Smooth muscle cell (in vitro differentiated cells): ENCODE measurements around the gene POLD4. TPM values are rescaled to one million over a fixed set of nuclear protein-coding genes. Genes with fewer than 3 reads are reported as not detected.

Source experiments
- DNase-seq: peaks from one replicate; lab custom pipeline; 2025; ENCODE audit not compliant: unreplicated experiment; lab: John Stamatoyannopoulos, UW
- H2AFZ ChIP-seq: fragments of 200-600 bp; sonication (generic); 2 replicates; pipeline ENCODE4 v1.6.0; 2016; ENCODE audit warnings: antibody characterized with exemption, low read depth, mild to moderate bottlenecking
- H3F3A ChIP-seq: fragments of 200-600 bp; sonication (generic); 2 replicates; pipeline ENCODE4 v1.6.0; 2017; ENCODE audit warnings: antibody characterized with exemption, low read depth
- H3K27ac ChIP-seq: fragments of 200-600 bp; sonication (generic); 2 replicates; pipeline ENCODE4 v1.5.1; 2016; ENCODE audit warnings: low read depth, mild to moderate bottlenecking
- H3K27me3 ChIP-seq: fragments of 200-600 bp; sonication (generic); 2 replicates; pipeline ENCODE4 v1.6.1; 2016; ENCODE audit warnings: low read depth, mild to moderate bottlenecking
- H3K36me3 ChIP-seq: fragments of 200-600 bp; sonication (generic); 2 replicates; pipeline ENCODE4 v1.5.1; 2016; ENCODE audit warnings: low read depth
- H3K4me1 ChIP-seq: fragments of 200-600 bp; sonication (generic); 2 replicates; pipeline ENCODE4 v1.5.1; 2016; ENCODE audit warnings: low read depth
- H3K4me2 ChIP-seq: fragments of 200-600 bp; sonication (generic); 2 replicates; pipeline ENCODE4 v1.6.0; 2016; ENCODE audit warnings: mild to moderate bottlenecking
- H3K4me3 ChIP-seq: fragments of 200-600 bp; sonication (generic); 2 replicates; pipeline ENCODE4 v1.5.1; 2016; ENCODE audit warnings: mild to moderate bottlenecking
- H3K79me2 ChIP-seq: fragments of 200-600 bp; sonication (generic); 2 replicates; pipeline ENCODE4 v1.6.0; 2016; ENCODE audit warnings: low read depth, mild to moderate bottlenecking
- H3K9ac ChIP-seq: fragments of 200-600 bp; sonication (generic); 2 replicates; pipeline ENCODE4 v1.6.0; 2016; ENCODE audit warnings: low read depth
- H3K9me3 ChIP-seq: fragments of 200-600 bp; sonication (generic); replicated peaks from 2 replicates; pipeline ENCODE4 v1.5.1; 2016; ENCODE audit warnings: low read depth
- H4K20me1 ChIP-seq: fragments of 200-600 bp; sonication (generic); 2 replicates; pipeline ENCODE4 v1.6.0; 2016; ENCODE audit warnings: low read depth
- CTCF ChIP-seq: fragments of 200-600 bp; sonication (generic); IDR thresholded peaks from 2 replicates; pipeline ENCODE4 v1.5.1; 2017; ENCODE audit warnings: borderline replicate concordance, mild to moderate bottlenecking, antibody characterized with exemption; ENCODE audit not compliant: insufficient read depth, poor library complexity, severe bottlenecking
- WGBS: methylation state at CpG from one replicate; pipeline ENCODE4 v1.1.7; 2016; ENCODE audit warnings: low lambda C conversion rate; 5-methylcytosine and 5-hydroxymethylcytosine counted together
- polyA plus RNA-seq: library from polyadenylated mRNA; unstranded; fragments of >200 nt; fragmentation: Nextera tagmentation; extraction: Ambion mirVana; gene quantifications from 2 replicates; pipeline ENCODE4 v1.2.1, GENCODE V29; 2016
- total RNA-seq: library from RNA; depleted of rRNA; stranded (reverse); fragments of >200 nt; gene quantifications from 2 replicates; pipeline ENCODE4 v1.2.3, GENCODE V29; 2014

The POLD4 gene
- total and polyA plus RNA-seq, 2 experiments from 2014 or later = 61.4 to 113 TPM

DNA sequence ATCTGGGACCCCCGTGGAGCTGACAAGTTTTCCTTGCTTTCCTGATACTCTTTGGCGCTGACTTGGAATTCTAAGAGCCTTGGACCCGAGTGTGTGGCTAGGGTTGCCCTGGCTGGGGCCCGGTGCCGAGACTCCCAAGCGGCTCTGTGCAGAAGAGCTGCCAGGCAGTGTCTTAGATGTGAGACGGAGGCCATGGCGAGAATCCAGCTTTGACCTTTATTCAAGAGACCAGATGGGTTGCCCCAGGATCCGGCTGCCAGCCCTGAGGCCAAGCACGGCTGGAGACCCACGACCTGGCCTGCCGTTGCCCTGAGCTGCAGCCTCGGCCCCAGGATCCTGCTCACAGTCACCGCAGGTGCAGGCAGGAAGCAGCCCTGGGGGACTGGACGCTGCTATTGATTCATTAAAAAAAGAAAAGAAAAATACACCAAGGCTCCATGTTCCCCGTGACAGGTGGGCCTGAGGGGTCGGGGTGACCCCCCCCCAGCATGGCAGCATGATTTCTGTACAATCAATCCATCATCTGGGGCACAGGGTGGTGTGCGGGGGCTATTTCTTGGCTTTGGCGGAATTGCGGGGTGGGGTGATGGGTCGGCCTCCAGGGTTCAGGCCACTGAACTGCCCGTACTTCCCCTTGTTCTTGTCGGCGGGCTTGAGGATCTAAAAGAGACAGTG, 44.8 kb upstream of the POLD4 start:
- Histone ChIP-seq H2AFZ (no peak overlapping the region), H3K36me3 (no peaks in the 10 kb centered on the region), H3K4me2 (no peak overlapping the region), H3K27ac (no peak overlapping the region), H4K20me1 (peaks cover 24% of the 10 kb centered on the region), H3K9ac (no peak overlapping the region), H3K79me2 (peaks cover 22% of the 10 kb centered on the region), H3F3A (no peaks in the 10 kb centered on the region), H3K9me3 (no peaks in the 10 kb centered on the region), H3K4me1 (peaks cover 4% of the 10 kb centered on the region), H3K4me3 (no peak overlapping the region), H3K27me3 (no peaks in the 10 kb centered on the region)
- WGBS = 96% methylated on average over 24 of the region's 24 CpGs
- DNase-seq = no peak
- TF ChIP-seq CTCF = no peak

- Histone ChIP-seq H3K27me3 (no peaks in the 10 kb centered on the region), H3K9ac (no peak overlapping the region), H3K27ac (no peak overlapping the region), H3K4me2 (no peak overlapping the region), H3K4me3 (no peak overlapping the region), H3F3A (no peaks in the 10 kb centered on the region), H2AFZ (no peak overlapping the region), H3K4me1 (peaks cover 7% of the 10 kb centered on the region), H3K79me2 (peaks cover 22% of the 10 kb centered on the region), H4K20me1 (peaks cover 24% of the 10 kb centered on the region), H3K36me3 (no peaks in the 10 kb centered on the region), H3K9me3 (no peaks in the 10 kb centered on the region)
- no peak for TF ChIP-seq CTCF
- DNase-seq = no peak
- 66% methylated on average over 6 of the region's 6 CpGs for WGBS
These were observed 44.2 kb upstream of the POLD4 start for GRCh38 chr11:67397536-67397935.

DNA sequence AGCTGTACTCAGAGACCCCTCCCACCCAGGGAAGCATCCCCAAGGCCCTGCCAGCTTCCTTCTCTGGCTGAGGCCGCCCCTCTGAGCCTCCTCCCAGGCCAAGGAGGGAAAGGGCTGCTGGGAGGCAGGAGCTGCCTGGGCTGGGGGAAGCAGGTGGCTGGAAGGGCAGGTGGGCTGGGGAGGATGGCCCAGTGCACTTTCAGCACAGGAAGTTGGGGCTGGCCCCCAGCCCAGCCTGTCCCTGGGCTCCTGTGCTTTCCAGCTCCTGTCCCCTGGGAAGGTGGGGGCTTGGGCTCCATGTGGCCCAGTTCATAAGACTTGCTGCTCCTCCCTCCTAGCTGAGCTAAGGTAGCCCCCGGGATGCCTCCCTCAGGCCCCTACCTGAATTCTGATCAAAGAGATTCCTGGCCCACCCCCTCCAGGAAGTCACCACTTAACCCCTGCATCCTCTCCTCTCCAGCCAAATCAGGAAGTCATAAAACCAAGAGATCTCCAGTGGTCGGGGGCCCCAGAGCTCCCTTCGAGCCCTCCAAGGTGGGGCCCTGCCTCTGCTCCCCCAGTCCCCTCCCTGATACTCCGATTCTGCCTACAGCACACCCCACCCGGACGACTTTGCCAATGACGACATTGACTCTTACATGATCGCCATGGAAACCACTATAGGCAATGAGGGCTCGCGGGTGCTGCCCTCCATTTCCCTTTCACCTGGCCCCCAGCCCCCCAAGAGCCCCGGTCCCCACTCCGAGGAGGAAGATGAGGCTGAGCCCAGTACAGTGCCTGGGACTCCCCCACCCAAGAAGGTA, 43.4 kb upstream of the POLD4 start:
- H2AFZ ChIP-seq = no peak overlapping the region
- no peak for DNase-seq
- H3K27me3 ChIP-seq = no peaks in the 10 kb centered on the region
- H3K9ac ChIP-seq = no peak overlapping the region
- TF ChIP-seq CTCF = no peak
- H3K79me2 ChIP-seq = peaks cover 22% of the 10 kb centered on the region
- no peaks in the 10 kb centered on the region for H3K36me3 ChIP-seq
- H3K4me1 ChIP-seq = peaks cover 8% of the 10 kb centered on the region
- H3K4me3 ChIP-seq = no peak overlapping the region
- H3K4me2 ChIP-seq = no peak overlapping the region
- 60% methylated on average over 11 of the region's 13 CpGs for WGBS
- H3K9me3 ChIP-seq = no peaks in the 10 kb centered on the region
- H3F3A ChIP-seq = no peaks in the 10 kb centered on the region
- H3K27ac ChIP-seq = no peak overlapping the region
- peaks cover 24% of the 10 kb centered on the region for H4K20me1 ChIP-seq

DNA sequence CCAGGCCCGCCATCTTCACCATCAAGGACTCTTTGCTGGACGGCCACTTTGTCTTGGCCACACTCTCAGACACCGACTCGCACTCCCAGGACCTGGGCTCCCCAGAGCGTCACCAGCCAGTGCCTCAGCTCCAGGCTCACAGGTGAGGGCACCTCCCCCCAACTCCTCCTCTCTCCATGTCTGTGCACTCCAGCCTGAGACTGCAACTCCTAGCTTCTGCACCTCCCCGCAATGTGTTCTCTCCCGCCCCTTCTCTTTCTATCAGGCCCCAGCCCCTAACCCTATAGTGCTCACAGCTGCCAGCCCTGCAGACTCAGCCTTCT, 42.9 kb upstream of the POLD4 start:
- TF ChIP-seq CTCF = no peak
- Histone ChIP-seq H3K4me3 (no peak overlapping the region), H4K20me1 (peaks cover 24% of the 10 kb centered on the region), H3K4me1 (peaks cover 8% of the 10 kb centered on the region), H3K27ac (no peak overlapping the region), H3K36me3 (no peaks in the 10 kb centered on the region), H3K9ac (no peak overlapping the region), H3K9me3 (no peaks in the 10 kb centered on the region), H3K79me2 (peaks cover 19% of the 10 kb centered on the region), H3K4me2 (no peak overlapping the region), H3K27me3 (no peaks in the 10 kb centered on the region), H2AFZ (no peak overlapping the region), H3F3A (no peaks in the 10 kb centered on the region)
- 93% methylated on average over 7 of the region's 7 CpGs for WGBS
- no peak for DNase-seq
